Neuron (in vitro differentiated cells): ENCODE measurements around the gene PIK3R5.

Experiments
- H2AFZ ChIP-seq: one replicate; pipeline ENCODE4 v1.6.1; 2013; ENCODE audit warnings: low read depth, mild to moderate bottlenecking, inconsistent platforms, low read length, moderate library complexity
- H3K27me3 ChIP-seq: one replicate; pipeline ENCODE4 v1.6.1; 2013; ENCODE audit warnings: low read length; ENCODE audit not compliant: insufficient read depth
- H3K36me3 ChIP-seq: one replicate; pipeline ENCODE4 v1.6.1; 2013; ENCODE audit warnings: low read length; ENCODE audit not compliant: insufficient read depth
- H3K4me1 ChIP-seq: one replicate; pipeline ENCODE4 v1.6.1; 2013; ENCODE audit warnings: low read length; ENCODE audit not compliant: insufficient read depth
- H3K4me3 ChIP-seq: 2 replicates; pipeline ENCODE4 v1.5.1; 2013; ENCODE audit warnings: mild to moderate bottlenecking, low read length, moderate library complexity
- H3K9me3 ChIP-seq: one replicate; pipeline ENCODE4 v1.6.1; 2013; ENCODE audit warnings: low read length

PIK3R5 gene

GRCh38 chr17:8904201-8904600 lies 61.3 kb downstream of the PIK3R5 start:
- Histone ChIP-seq H3K27me3 (peaks cover 3% of the 10 kb centered on the region), H3K36me3 (no peaks in the 10 kb centered on the region), H3K9me3 (no peaks in the 10 kb centered on the region), H3K4me3 (no peak overlapping the region), H3K4me1 (no peaks in the 10 kb centered on the region), H2AFZ (no peak overlapping the region)

GRCh38 chr17:8900626-8901585 lies 64.6 kb downstream of the PIK3R5 start:
- Histone ChIP-seq H3K36me3 (no peaks in the 10 kb centered on the region), H3K9me3 (no peaks in the 10 kb centered on the region), H2AFZ (no peak overlapping the region), H3K27me3 (peaks cover 3% of the 10 kb centered on the region), H3K4me3 (no peak overlapping the region), H3K4me1 (no peaks in the 10 kb centered on the region)

GRCh38 chr17:8900207-8900606 lies 65.3 kb downstream of the PIK3R5 start:
- Histone ChIP-seq H3K4me3 (no peak overlapping the region), H3K9me3 (no peaks in the 10 kb centered on the region), H3K36me3 (no peaks in the 10 kb centered on the region), H3K27me3 (no peaks in the 10 kb centered on the region), H3K4me1 (no peaks in the 10 kb centered on the region), H2AFZ (no peak overlapping the region)

- no peak overlapping the region for H2AFZ ChIP-seq
- no peak overlapping the region for H3K4me3 ChIP-seq
- H3K4me1 ChIP-seq, result no peaks in the 10 kb centered on the region
- no peaks in the 10 kb centered on the region for H3K36me3 ChIP-seq
- H3K27me3 ChIP-seq, result no peaks in the 10 kb centered on the region
- no peaks in the 10 kb centered on the region for H3K9me3 ChIP-seq
Measured at GRCh38 chr17:8898636-8899035, 66.9 kb downstream of the PIK3R5 start.

- Histone ChIP-seq H3K9me3 (no peaks in the 10 kb centered on the region), H3K4me1 (no peaks in the 10 kb centered on the region), H3K27me3 (no peaks in the 10 kb centered on the region), H3K36me3 (no peaks in the 10 kb centered on the region), H2AFZ (no peak overlapping the region), H3K4me3 (no peak overlapping the region)
Measured at GRCh38 chr17:8898126-8898525, 67.4 kb downstream of the PIK3R5 start.

- H3K36me3 ChIP-seq, result no peaks in the 10 kb centered on the region
- H3K9me3 ChIP-seq, result no peaks in the 10 kb centered on the region
- no peak overlapping the region for H2AFZ ChIP-seq
- H3K4me1 ChIP-seq, result no peaks in the 10 kb centered on the region
- no peaks in the 10 kb centered on the region for H3K27me3 ChIP-seq
- H3K4me3 ChIP-seq, result no peak overlapping the region
Measured at GRCh38 chr17:8896641-8897635, 68.6 kb downstream of the PIK3R5 start.

- no peak overlapping the region for H3K4me3 ChIP-seq
- no peaks in the 10 kb centered on the region for H3K27me3 ChIP-seq
- H3K4me1 ChIP-seq, result no peaks in the 10 kb centered on the region
- H2AFZ ChIP-seq, result no peak overlapping the region
- H3K36me3 ChIP-seq, result no peaks in the 10 kb centered on the region
- H3K9me3 ChIP-seq, result no peaks in the 10 kb centered on the region
Measured at GRCh38 chr17:8896087-8896486, 69.4 kb downstream of the PIK3R5 start.

GRCh38 chr17:8894673-8895578 lies 70.6 kb downstream of the PIK3R5 start:
- H2AFZ ChIP-seq, result no peak overlapping the region
- H3K4me3 ChIP-seq, result no peak overlapping the region
- no peaks in the 10 kb centered on the region for H3K9me3 ChIP-seq
- H3K36me3 ChIP-seq, result no peaks in the 10 kb centered on the region
- no peaks in the 10 kb centered on the region for H3K27me3 ChIP-seq
- H3K4me1 ChIP-seq, result no peaks in the 10 kb centered on the region

GRCh38 chr17:8894202-8894671 lies 71.3 kb downstream of the PIK3R5 start:
- H3K4me3 ChIP-seq, result no peak overlapping the region

GRCh38 chr17:8893621-8894201 lies 71.8 kb downstream of the PIK3R5 start:
- Histone ChIP-seq H3K27me3 (no peaks in the 10 kb centered on the region), H3K4me1 (no peaks in the 10 kb centered on the region), H3K4me3 (no peak overlapping the region), H3K36me3 (no peaks in the 10 kb centered on the region), H2AFZ (no peak overlapping the region), H3K9me3 (no peaks in the 10 kb centered on the region)

More at GRCh38 chr17:8894202-8894671, 71.3 kb downstream of the PIK3R5 start:
- Histone ChIP-seq H3K9me3 (no peaks in the 10 kb centered on the region), H2AFZ (no peak overlapping the region), H3K4me1 (no peaks in the 10 kb centered on the region), H3K27me3 (no peaks in the 10 kb centered on the region), H3K36me3 (no peaks in the 10 kb centered on the region)

- H3K27me3 ChIP-seq, result no peaks in the 10 kb centered on the region
- no peak overlapping the region for H3K4me3 ChIP-seq
- H2AFZ ChIP-seq, result no peak overlapping the region
- H3K9me3 ChIP-seq, result no peaks in the 10 kb centered on the region
- H3K4me1 ChIP-seq, result no peaks in the 10 kb centered on the region
- no peaks in the 10 kb centered on the region for H3K36me3 ChIP-seq
Measured at GRCh38 chr17:8893059-8893458, 72.4 kb downstream of the PIK3R5 start.

GRCh38 chr17:8892338-8892690 lies 73.2 kb downstream of the PIK3R5 start:
- no peaks in the 10 kb centered on the region for H3K36me3 ChIP-seq
- H3K9me3 ChIP-seq, result no peaks in the 10 kb centered on the region
- no peak overlapping the region for H3K4me3 ChIP-seq
- H3K27me3 ChIP-seq, result no peaks in the 10 kb centered on the region
- no peak overlapping the region for H2AFZ ChIP-seq
- H3K4me1 ChIP-seq, result no peaks in the 10 kb centered on the region
